Neural progenitor cell (in vitro differentiated cells): ENCODE results near the gene CWC22. TPM values are rescaled to one million over a fixed set of nuclear protein-coding genes. Genes with fewer than 3 reads are reported as not detected.

Experiments used
- DNase-seq: peaks from one replicate; pipeline ENCODE4 v3.0.0-alpha.2; 2016; ENCODE audit warnings: low spot score
- H2AFZ ChIP-seq: fragments of 200-600 bp; sonication (generic); replicated peaks from 2 replicates; pipeline ENCODE4 v1.6.1; 2016; ENCODE audit warnings: antibody characterized with exemption
- H3F3A ChIP-seq: fragments of 200-600 bp; sonication (generic); 2 replicates; pipeline ENCODE4 v1.6.1; 2016; ENCODE audit warnings: antibody characterized with exemption, low read depth
- H3K27ac ChIP-seq: fragments of 200-600 bp; sonication (generic); 2 replicates; pipeline ENCODE4 v1.5.1; 2016; ENCODE audit warnings: mild to moderate bottlenecking
- H3K27me3 ChIP-seq: fragments of 200-600 bp; sonication (generic); 2 replicates; pipeline ENCODE4 v1.6.1; 2016; ENCODE audit warnings: mild to moderate bottlenecking, moderate library complexity
- H3K36me3 ChIP-seq: fragments of 200-600 bp; sonication (generic); 2 replicates; pipeline ENCODE4 v1.5.1; 2016
- H3K4me1 ChIP-seq: fragments of 200-600 bp; sonication (generic); 2 replicates; pipeline ENCODE4 v1.6.1; 2016; ENCODE audit warnings: mixed run types
- H3K4me2 ChIP-seq: fragments of 200-600 bp; sonication (generic); 2 replicates; pipeline ENCODE4 v1.6.1; 2016
- H3K4me3 ChIP-seq: fragments of 200-600 bp; sonication (generic); 2 replicates; pipeline ENCODE4 v1.5.1; 2016
- H3K79me2 ChIP-seq: fragments of 200-600 bp; sonication (generic); 2 replicates; pipeline ENCODE4 v1.6.1; 2016; ENCODE audit warnings: low read depth
- H3K9ac ChIP-seq: fragments of 200-600 bp; sonication (generic); 2 replicates; pipeline ENCODE4 v1.6.1; 2016
- H3K9me3 ChIP-seq: fragments of 200-600 bp; sonication (generic); 2 replicates; pipeline ENCODE4 v1.5.1; 2016; ENCODE audit warnings: low read depth
- H4K20me1 ChIP-seq: fragments of 200-600 bp; sonication (generic); 2 replicates; pipeline ENCODE4 v1.6.1; 2016; ENCODE audit warnings: low read depth
- H3K27ac Mint-ChIP-seq: 3 replicates; pipeline ENCODE4 v1.8.0; 2021; ENCODE audit warnings: mixed read lengths
- H3K27me3 Mint-ChIP-seq: 2 replicates; pipeline ENCODE4 v1.8.0; 2022; ENCODE audit warnings: low read depth, mild to moderate bottlenecking, inconsistent platforms, moderate library complexity, mixed read lengths; ENCODE audit not compliant: insufficient read depth
- H3K36me3 Mint-ChIP-seq: 3 replicates; pipeline ENCODE4 v1.8.0; 2021; ENCODE audit warnings: mixed read lengths
- H3K4me1 Mint-ChIP-seq: 3 replicates; pipeline ENCODE4 v1.8.0; 2021; ENCODE audit warnings: mixed read lengths
- H3K4me3 Mint-ChIP-seq: 3 replicates; pipeline ENCODE4 v1.8.0; 2021; ENCODE audit warnings: mild to moderate bottlenecking, moderate library complexity, mixed read lengths
- H3K9me3 Mint-ChIP-seq: 3 replicates; pipeline ENCODE4 v1.8.0; 2020; ENCODE audit warnings: mixed read lengths
- EZH2 ChIP-seq: fragments of 200-600 bp; sonication (generic); IDR thresholded peaks from 2 replicates; pipeline ENCODE4 v1.6.1; 2017; ENCODE audit warnings: antibody characterized with exemption, mild to moderate bottlenecking, moderate library complexity
- EZH2phosphoT487 ChIP-seq: fragments of 200-600 bp; sonication (generic); IDR thresholded peaks from 2 replicates; pipeline ENCODE4 v1.6.1; 2017; ENCODE audit warnings: antibody characterized with exemption
- total RNA-seq: library from RNA; depleted of rRNA; stranded (reverse); fragments of >200 nt; gene quantifications from 2 replicates; pipeline ENCODE4 v1.2.3, GENCODE V29; 2015; ENCODE audit warnings: low replicate concordance
- TF ChIP-seq, protein P1 (sequence below): fragments of 200-600 bp; sonication (generic); IDR thresholded peaks from 2 replicates; pipeline ENCODE4 v1.5.1; 2017; ENCODE audit warnings: antibody characterized with exemption, mild to moderate bottlenecking

Gene CWC22
- total RNA-seq, 1 donor from 2014 or later: 60.2 TPM

DNA sequence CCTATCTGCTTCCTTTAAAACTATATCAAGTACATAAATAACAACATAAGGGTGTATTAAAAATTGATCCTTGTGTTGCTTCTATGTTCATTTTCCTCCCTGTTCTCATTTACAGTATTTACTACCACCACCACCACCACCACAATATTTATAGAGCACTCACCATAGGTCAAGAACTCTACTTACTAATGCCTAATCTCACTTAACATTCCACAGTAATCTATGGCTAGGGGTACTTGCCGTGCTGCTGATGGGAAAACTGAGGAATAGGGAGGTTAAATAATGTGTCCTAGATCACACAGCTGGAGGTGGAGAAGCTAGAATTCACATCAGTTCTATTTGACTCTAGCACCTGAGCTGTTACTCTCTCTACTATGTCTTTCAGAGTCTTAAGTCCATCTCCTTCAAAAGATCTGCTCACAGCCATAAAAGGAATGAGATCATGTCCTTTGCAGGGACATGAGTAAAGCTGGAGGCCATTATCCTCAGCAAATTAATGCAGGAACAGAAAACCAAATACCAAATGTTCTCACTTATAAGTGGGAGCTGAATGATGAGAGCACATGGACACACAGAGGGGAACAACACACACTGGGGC lies 91.6 kb downstream of the CWC22 start:
- no peaks in the 10 kb centered on the region for H3K27me3 ChIP-seq
- H3K9me3 ChIP-seq: no peaks in the 10 kb centered on the region
- no peaks in the 10 kb centered on the region for H3K9me3 Mint-ChIP-seq
- no peaks in the 10 kb centered on the region for H3K36me3 ChIP-seq
- peaks cover under 1% of the 10 kb centered on the region for H3K4me1 ChIP-seq
- H3F3A ChIP-seq: no peaks in the 10 kb centered on the region
- H4K20me1 ChIP-seq: no peaks in the 10 kb centered on the region
- TF ChIP-seq, protein P1, sequence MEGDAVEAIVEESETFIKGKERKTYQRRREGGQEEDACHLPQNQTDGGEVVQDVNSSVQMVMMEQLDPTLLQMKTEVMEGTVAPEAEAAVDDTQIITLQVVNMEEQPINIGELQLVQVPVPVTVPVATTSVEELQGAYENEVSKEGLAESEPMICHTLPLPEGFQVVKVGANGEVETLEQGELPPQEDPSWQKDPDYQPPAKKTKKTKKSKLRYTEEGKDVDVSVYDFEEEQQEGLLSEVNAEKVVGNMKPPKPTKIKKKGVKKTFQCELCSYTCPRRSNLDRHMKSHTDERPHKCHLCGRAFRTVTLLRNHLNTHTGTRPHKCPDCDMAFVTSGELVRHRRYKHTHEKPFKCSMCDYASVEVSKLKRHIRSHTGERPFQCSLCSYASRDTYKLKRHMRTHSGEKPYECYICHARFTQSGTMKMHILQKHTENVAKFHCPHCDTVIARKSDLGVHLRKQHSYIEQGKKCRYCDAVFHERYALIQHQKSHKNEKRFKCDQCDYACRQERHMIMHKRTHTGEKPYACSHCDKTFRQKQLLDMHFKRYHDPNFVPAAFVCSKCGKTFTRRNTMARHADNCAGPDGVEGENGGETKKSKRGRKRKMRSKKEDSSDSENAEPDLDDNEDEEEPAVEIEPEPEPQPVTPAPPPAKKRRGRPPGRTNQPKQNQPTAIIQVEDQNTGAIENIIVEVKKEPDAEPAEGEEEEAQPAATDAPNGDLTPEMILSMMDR: no peak
- TF ChIP-seq EZH2 (no peak), EZH2phosphoT487 (no peak)
- H3K4me3 ChIP-seq: no peak overlapping the region
- H3K4me3 Mint-ChIP-seq: no peak overlapping the region
- no peak overlapping the region for H3K27ac Mint-ChIP-seq
- H3K27ac ChIP-seq: no peak overlapping the region
- no peaks in the 10 kb centered on the region for H3K79me2 ChIP-seq
- H3K4me2 ChIP-seq: no peak overlapping the region
- DNase-seq: no peak
- H3K27me3 Mint-ChIP-seq: no peaks in the 10 kb centered on the region
- H2AFZ ChIP-seq: peak overlapping the region; percentile 51
- H3K9ac ChIP-seq: no peak overlapping the region
- no peaks in the 10 kb centered on the region for H3K36me3 Mint-ChIP-seq
- H3K4me1 Mint-ChIP-seq: peaks cover 4% of the 10 kb centered on the region

DNA sequence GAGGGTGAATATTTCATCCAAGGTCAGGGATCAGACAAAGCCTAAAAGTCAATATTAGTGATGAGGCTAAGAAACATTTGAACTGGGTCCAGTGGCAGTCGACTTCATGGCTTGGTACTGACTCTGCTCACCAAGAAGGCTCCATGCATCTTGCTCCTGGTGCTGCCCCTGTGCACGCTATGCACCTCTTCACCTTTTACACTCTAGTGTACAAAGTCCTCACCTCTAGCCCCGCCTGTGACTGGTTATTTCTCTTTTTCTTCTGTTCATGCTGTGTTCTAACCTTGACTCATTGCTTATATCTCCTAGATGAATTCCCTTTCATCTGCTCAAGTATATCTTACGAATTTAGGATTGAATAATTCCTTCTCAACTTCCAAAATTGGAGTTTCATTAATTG lies 93.3 kb downstream of the CWC22 start:
- Histone ChIP-seq H4K20me1 (no peaks in the 10 kb centered on the region), H3K79me2 (no peaks in the 10 kb centered on the region), H3K4me1 (peaks cover 7% of the 10 kb centered on the region), H3F3A (no peaks in the 10 kb centered on the region), H3K4me2 (no peak overlapping the region), H3K27me3 (no peaks in the 10 kb centered on the region), H3K9me3 (no peaks in the 10 kb centered on the region), H3K36me3 (no peaks in the 10 kb centered on the region), H3K9ac (no peak overlapping the region), H3K27ac (no peak overlapping the region), H3K4me3 (no peak overlapping the region), H2AFZ (no peak overlapping the region)
- peaks cover 11% of the 10 kb centered on the region for H3K4me1 Mint-ChIP-seq
- no peaks in the 10 kb centered on the region for H3K27me3 Mint-ChIP-seq
- no peaks in the 10 kb centered on the region for H3K36me3 Mint-ChIP-seq
- no peak overlapping the region for H3K27ac Mint-ChIP-seq
- H3K9me3 Mint-ChIP-seq: no peaks in the 10 kb centered on the region
- no peak for DNase-seq
- no peak for TF ChIP-seq EZH2phosphoT487
- TF ChIP-seq EZH2: no peak
- TF ChIP-seq, protein P1: no peak
- H3K4me3 Mint-ChIP-seq: no peak overlapping the region

DNA sequence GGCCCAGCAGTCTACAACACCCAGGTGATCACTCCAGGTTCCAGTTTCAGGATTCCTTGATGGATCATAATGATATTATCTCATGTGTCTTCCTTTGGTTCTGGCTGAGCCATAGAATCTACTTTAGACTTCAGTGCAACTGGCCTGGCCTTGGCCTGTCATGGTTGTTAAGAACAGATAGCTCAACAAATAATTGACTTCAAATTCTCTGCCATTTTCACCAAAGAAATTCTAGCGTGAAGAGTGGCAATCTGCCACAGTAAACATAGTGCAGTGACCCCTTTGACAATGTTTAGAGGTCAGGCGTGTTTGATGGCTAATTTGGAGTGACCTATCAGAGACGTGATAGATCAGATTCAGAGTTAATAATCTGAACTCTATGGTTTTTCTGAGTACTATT lies 95.5 kb downstream of the CWC22 start:
- Mint-ChIP-seq H3K27me3 (peaks cover 2% of the 10 kb centered on the region), H3K4me1 (peaks cover 11% of the 10 kb centered on the region), H3K4me3 (no peak overlapping the region), H3K27ac (no peak overlapping the region), H3K9me3 (no peaks in the 10 kb centered on the region), H3K36me3 (no peaks in the 10 kb centered on the region)
- H3K9ac ChIP-seq: no peak overlapping the region
- no peak for DNase-seq
- H3F3A ChIP-seq: no peaks in the 10 kb centered on the region
- no peak overlapping the region for H3K4me3 ChIP-seq
- peaks cover 7% of the 10 kb centered on the region for H3K4me1 ChIP-seq
- TF ChIP-seq, protein P1: no peak
- no peak for TF ChIP-seq EZH2
- TF ChIP-seq EZH2phosphoT487: no peak
- no peak overlapping the region for H3K27ac ChIP-seq
- no peak overlapping the region for H2AFZ ChIP-seq
- no peaks in the 10 kb centered on the region for H3K27me3 ChIP-seq
- H3K9me3 ChIP-seq: no peaks in the 10 kb centered on the region
- H4K20me1 ChIP-seq: no peaks in the 10 kb centered on the region
- no peaks in the 10 kb centered on the region for H3K36me3 ChIP-seq
- H3K4me2 ChIP-seq: no peak overlapping the region
- H3K79me2 ChIP-seq: no peaks in the 10 kb centered on the region
